HG03175 (cell line): Measurements from ENCODE around the gene ADAM17.

ENCODE experiments used
- ATAC-seq: cut with Tn5 transposase; IDR thresholded peaks from one replicate; pipeline ENCODE4 v1.9.1; 2021; ENCODE audit warnings: mild to moderate bottlenecking, moderate library complexity; ENCODE audit not compliant: unreplicated experiment

Gene ADAM17

DNA sequence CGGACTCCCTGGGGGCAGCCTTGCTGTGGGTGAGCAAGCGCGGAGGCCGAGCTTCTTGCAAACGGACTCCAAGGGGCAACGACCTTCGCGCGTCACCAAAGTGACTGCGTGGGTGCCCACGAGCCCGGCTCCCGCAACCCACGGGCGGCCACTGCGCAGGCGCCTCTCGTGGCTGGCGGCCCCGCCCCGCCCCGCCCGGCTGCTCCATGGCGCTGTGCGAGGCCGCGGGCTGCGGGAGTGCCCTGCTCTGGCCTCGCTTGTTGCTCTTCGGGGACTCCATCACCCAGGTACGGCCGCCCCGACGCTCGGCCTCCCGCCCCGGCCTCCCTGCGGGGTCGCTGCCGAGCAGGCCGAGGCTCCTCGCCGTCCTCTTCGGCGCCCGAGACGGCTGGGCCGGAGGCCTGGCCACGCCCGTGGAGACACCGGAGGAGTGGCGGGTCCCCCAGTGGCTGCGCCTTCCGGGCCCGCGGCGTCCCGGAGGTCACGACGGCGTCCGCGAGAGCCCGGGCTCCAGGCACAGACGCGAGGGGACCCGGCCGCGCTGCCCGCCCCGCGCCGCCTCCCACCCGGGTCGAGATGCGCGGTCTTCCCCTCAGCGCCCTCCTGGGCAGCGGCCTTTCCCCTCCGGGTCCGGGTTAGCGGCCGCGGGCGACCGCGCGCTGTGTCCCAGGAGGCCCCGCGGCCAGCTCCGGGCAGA is 81.1 kb downstream of the ADAM17 start, which contains the start of gene IAH1:
Gene IAH1 (plus strand): TSS at position 191 of the 697 bp plus-strand sequence. CDS start 16 bp downstream, at position 207.
- peak; percentile 76 for ATAC-seq

DNA sequence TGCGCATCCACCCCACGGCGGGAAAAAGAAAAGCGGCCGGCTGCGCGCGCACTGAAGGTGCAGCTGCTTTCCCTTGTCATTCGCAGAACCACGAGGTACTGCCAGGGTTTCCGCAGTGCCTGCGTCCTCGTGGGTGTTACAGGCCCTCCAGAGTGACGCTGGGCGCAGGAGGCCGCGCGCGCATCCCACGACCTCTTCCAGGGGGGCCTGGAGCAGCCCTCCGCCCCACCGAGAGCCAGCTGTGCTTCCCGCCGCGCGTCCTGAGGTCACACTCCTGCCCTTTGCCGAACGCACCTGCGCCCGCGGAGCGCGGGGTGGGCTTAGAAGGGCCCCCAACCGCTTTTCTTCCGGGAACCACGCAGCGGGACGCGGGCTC is 81.7 kb downstream of the ADAM17 start:
- ATAC-seq = peak; percentile 38

DNA sequence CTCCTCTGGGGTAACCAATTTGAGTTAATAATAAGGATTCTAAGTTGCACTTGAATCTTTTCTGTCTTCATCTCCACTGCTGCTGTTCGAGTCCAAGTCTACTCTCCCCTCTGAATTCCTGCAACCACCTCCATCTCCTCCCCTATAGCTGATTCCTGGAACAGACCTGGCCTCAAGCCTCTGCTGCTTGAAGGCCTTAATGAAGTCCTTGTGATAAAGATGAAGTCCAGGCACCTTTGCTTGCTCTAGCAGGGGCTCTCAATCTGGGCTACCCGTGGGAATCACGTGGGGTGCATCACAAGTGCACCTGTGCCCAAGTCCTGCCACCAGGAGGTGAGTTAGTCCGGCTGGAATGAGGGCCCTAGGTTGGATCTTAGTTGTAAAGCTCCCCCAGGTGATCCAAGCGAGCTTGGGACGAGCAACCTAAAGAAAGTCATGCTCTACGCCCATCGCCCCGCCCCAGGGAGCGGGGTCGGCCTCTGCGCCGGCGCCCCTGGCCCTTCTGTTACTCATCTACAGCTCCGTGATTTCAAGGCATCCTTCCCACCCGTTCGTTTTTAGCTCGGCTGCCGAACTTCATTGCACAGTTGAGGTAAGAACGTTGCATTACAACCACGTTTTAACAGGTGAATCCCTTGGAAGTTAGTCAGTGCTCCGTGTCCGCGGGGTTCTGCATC is 82.2 kb downstream of the ADAM17 start:
- ATAC-seq = no peak

DNA sequence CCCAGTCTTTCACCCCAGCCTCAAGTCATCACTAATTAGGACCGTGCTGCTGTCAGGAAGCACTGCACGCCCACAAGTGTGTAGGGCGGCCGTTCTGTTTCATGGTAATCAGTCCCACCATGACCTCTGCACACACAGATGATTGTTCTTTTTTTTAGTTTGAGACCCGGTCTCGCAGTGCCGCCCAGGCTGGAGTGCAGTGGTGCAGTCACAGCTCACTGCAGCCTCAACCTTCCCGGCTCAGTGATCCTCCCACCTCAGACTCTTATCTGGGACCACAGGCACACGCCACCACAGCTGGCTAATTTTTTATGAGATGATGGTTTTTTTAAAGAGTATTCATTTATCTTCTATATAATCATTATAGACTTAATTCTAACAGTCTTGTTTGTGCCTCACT is 83.1 kb downstream of the ADAM17 start:
- no peak for ATAC-seq

DNA sequence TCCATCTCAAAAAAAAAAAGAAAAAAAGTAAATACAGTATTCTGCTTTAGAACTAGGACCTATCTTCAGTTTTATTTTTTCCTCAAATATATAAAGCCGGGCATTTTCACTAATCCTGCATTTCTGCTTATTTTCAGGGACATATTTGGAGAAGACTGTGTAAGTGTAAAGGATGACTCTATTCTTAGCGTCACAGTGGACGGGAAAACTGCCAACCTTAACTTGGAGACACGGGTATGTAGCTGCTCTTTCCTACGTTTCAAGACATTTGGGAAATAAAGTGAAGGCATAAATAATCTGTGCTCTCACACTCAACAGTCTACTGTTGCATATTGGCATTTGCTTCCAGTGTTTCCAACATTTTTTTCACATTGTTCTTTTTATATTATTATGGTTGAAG is 84.4 kb downstream of the ADAM17 start:
- no peak for ATAC-seq

DNA sequence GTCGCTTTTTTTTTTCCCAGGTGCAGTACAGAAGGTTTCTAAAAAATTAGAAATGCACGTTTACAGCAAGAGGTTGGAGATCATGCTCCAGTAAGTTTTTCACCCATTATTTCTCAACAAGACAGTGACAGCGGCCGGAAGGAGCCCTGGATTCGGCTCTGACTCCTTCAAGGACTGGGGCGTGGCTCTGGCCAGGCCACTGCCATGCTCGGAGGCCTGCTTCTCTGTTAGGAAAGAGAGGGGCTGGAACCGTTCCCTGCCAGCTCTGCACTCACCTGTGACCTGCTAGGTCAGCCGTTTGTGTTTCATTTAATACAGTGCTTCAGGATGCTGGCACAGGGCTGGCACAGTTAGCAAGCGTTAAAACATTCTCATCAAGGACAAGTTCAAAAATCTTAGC is 87.9 kb downstream of the ADAM17 start:
- no peak for ATAC-seq

DNA sequence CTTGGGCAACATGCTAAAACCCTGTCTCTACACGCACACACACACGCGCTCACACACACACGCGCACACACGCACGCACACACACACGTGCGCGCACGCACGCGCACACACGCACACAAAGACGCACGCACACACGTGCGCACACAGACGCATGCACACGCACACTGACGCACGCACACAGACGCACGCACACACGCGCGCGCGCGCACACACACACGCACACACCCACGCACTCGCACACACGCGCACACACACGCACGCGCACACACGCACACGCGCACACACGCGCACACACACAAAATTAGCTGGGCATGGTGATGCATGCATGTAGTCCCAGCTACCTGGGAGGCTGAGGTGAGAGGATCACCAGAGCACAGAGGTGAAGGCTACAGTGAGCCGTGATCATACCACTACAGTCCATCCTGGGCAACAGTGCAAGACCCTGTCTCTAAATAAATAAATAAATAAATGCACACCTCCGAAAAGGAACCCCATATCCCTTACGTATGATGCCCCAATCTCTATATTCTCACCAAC is 89.4 kb downstream of the ADAM17 start:
- ATAC-seq = no peak

DNA sequence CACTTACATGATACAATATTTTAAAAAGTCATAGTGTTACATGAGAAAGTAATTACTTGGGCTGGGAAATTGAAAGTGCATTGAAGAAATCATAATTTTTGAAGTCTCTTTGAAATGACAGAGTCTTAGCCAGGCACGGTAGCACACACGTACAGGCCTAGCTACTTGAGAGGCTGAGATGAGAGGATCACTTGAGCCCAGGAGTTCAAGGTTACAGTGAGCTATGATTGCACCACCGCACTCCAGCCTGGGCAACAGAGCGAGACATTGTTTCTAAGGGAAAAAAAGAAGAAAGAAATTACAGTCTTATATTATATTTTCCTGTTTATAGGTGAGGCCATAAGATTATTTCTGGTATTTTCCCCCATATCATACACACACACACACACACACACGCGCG is 90.5 kb downstream of the ADAM17 start:
- no peak for ATAC-seq

DNA sequence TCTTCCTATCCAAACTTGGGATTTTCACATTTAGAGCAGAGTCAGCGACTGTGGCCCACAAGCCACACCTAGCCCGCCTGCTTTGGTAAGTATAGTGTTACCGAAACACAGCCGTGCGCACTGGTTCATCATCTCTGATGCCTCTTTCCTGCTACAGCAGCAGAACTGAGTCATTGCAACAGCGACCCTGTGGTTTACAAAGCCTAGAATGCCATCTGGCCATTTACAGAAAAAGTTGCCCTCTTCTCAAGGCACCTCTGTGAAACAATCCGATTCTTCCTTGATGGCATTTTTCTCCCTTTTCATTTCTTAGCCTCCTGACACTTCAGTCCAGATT is 92.0 kb downstream of the ADAM17 start:
- peak; percentile 55 for ATAC-seq

DNA sequence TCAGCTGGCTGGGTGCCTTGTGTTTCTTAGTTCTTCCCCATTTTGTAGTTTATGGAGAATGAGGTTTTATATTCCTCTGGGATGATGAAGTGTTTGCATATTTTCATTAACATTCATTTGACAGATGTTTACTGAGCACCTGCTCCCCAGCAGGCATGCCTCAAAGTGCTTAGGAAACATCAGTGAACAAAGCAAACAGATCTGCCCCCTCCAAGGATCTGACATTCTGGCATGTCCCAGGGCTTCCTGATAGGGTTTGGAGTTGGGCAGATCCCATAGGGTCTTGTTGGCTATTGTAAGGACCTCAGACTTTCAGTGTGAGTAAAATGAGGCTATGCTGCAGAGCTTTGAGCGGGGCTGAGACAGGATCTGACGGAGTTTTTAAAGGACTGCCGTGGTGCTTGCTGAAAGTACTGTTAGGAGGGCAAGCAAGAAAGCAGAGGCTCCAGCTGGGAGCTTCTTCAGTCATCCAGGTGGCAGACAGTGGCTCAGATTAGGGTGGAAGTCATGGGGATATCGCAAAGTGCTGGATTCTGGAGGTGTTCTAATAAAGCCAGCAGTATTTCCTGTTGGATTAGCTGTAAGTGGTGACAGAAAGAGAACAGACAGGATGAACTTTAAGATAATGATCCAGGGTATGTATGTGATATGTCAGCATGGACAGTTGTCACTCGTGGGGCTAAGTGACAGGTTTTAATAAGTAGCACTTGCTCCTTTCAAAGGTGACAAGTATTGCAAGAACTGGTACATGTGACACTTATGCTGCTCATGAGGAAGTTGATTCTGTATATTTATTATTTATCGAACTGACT is 92.5 kb downstream of the ADAM17 start:
- peak; percentile 25 for ATAC-seq

DNA sequence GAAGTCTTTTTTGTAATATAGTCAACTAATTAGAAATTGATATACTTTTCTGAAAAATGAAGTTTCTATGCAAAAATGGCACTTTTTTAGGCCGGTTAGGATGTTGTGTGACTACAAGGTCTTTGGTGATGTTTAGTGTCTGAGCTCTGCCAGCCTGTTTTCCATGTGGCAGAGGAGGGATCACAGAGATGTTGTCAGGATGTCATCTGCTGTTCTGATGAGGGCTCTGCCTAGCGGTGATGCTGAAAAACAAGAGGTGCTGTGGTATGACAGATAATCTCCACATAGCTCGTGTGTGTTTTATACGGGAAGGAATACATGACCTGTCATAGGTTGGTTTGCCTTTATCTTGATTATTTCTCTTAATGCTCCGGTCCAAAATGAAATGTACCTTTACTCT is 93.3 kb downstream of the ADAM17 start:
- no peak for ATAC-seq

DNA sequence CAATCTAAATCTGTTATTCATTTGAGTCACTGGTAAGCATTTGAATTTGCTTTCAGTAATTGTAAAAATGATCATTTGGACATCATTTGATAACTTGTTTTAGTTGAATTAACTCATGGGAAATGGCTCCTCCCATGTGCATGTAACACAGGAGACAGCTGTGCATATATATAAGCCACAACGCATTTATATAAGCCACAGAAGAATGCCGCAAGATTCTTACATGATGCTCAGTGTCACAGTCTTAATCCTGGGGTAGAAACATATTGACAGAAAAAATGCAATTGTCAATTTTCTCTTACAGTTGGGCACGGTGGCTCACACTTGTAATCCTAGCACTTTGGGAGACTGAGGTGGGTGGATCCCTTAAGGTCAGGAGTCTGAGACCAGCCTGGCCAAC is 94.6 kb downstream of the ADAM17 start:
- no peak for ATAC-seq

DNA sequence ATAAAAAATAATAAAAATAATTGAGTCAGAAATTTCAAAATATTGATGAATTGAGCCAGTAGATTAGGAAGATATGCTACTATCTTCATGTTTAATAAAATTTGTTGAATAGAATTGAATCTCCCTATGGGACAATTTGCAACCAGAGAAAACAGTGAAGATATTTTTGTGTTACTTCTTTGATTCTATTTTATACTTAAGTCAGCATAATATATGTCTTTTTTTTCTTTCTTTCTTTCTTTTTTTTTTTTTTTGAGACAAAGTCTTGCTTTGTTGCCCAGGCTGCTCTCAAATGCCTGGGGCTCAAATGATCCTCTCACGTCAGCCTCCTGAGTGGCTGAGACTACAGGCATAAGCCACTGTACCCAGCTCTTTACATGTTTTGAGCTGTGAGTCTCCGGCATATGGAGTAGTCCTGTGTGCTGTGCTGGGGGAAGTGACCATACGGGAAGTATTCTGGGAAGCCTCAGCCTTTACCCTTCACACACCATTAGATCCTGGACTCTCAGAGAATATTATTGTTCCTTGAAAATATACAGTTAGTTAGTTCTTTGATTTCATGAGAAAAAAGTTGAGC is 95.1 kb downstream of the ADAM17 start:
- no peak for ATAC-seq

DNA sequence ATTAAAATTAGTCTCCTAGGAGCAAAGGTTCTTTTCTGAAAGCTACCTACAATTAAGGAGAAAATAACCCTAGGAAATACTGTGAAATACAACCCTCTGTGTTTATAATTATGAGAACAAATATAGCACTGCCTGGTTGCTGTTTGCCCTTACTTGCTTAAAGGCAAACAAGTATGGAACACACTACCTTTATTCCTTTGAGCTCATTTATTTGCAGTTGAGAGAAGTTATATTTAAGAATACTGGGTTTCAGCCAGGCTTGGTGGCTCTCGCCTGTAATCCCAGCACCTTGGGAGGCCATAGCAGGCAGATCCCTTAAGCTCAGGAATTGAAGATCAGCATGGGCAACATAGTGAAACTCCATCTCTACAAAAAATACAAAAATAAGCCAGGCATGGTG is 104.4 kb downstream of the ADAM17 start:
- no peak for ATAC-seq

DNA sequence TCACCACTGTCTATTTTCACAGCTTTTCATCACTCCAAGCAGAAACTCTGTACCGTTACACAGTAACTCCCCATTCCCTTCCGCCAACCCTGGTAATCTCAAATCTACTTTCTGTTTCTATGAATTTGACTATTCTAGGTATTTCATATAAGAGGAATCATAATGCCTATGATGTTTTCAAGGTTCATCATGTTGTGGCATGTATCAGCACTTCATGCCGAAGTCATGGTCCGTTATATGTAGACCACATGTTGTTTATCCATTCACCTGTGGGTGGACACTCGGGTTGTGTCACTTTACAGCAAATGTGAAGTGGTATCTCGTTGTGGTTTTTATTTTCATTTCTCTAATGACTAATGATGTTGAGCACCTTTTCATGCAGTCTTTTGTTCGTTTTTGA is 110.5 kb downstream of the ADAM17 start:
- ATAC-seq = no peak

DNA sequence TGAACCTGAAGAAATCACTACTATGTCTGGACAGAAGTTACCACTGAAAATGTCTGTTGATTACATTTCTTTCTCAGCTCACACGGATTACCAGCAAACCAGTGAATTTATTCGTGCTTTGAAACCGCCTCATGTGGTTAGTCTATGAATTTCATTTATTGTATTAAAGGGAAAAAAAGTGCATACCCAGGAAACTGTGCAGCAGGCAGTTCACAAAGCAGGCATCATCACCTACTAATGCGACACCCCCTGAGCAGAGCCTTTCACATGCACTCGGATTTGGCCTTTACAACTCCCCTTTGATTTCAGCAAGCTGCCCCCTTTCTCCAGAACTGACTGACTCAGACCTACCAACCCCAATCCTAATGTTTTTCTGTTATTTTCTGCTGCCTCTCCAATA is 112.1 kb downstream of the ADAM17 start:
- ATAC-seq = no peak

DNA sequence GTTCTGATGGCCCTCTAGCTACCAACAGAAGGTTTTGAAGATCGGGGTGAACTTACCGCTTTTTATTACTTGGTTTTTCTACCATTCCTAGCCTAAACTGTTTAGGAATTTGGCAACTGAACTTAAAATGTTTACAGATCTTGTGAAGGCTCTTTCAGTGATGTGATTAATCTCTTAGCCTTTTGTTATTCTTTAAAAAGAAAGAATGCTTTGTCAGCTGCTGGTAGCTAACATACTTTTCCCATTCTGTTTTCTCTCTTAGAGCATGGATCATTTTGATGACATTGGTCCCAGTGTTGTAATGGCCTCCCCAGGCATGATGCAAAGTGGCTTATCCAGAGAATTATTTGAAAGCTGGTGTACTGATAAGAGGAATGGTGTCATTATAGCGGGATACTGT is 114.1 kb downstream of the ADAM17 start:
- no peak for ATAC-seq

DNA sequence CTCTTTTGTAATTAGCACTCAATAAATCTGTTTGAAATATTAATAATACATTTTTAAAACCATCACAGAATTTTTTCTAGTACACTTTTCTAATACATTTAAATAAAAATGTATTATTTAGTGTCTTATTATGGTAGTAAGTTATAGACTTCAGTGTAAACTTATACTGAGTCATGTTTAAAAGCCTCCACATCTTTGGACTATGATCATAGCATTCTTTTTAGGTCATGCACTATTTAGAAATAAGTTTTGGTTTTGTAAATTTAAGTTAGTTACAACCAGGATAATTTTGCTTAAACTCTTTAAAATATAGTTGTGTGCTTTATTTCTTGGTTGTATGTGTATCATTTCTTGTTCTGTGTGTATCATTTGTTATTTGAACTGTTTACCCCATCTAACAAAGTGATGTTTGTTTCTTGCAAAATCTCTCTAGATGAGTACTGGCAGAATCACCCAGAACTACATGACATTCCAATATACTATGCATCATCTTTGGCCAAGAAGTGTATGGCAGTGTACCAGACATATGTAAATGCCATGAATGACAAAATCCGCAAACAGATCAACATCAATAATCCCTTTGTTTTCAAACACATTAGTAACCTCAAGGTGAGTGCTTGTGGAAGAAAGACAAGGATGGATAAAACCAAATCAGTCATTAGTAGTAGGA is 115.4 kb downstream of the ADAM17 start:
- no peak for ATAC-seq

DNA sequence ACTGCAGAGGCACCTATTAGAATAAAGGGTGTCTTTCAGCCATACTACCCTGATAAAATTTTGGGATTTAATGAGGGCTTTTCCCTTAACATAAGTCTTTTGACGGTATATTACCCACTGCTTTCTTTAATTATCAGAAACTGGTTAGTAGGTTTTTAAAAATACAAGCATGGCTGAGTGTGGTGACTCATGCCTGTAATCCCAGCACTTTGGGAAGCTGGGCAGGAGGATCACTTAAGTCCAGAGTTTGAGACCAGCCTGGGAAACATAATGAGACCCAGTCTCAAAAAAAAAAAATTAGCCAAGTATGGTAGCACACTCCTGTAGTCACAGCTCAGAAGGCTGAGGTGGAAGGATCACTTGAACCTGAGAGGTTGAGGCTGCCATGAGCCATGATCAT is 116.1 kb downstream of the ADAM17 start:
- ATAC-seq = no peak
